SKM-1 treated with dmso at 0.1 percent for 144 hours (cell line): ENCODE data around the gene ADGRF3.
"Not testable (repeated sequence)": the region's sequence is repeated elsewhere in the genome, so short reads cannot be mapped to it uniquely, and the experiment has no call there.

Experiments used
- DNase-seq: peaks from one replicate; lab custom pipeline; 2025; ENCODE audit not compliant: unreplicated experiment; lab: John Stamatoyannopoulos, UW

ADGRF3 gene

GRCh38 chr2:26351375-26352090, 4.9 kb upstream of the ADGRF3 start:
- DNase-seq: no peak

GRCh38 chr2:26349690-26350089, 3.1 kb upstream of the ADGRF3 start:
- DNase-seq: no peak

DNA sequence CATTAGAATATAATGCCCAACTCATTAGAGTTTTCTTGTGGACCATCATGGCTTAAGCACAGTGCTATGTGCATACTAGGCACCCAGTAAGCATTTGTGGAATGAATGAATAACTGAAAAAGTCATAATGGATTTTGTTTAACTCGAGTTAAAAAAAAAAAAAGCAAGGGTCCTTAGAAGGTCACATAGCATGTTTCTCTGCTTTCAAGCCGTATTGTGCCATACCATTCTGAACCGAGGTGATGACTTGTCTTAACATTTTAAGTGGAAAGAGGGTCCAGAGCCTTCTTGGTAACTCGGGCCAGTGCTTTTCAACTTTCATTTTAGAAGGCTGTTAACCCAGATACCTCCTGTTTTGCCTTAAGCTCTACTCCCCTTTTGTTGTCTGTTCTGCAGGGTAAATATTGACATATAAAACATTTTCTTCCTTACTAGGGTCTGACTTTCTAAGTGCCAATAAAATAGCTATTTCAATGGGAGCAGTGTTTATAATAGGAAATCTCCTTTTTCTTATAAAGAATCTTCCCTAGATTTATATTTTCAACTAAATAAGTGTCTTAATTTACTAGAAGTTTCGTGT, 787 bp upstream of the ADGRF3 start:
- no peak for DNase-seq

- peak; percentile 97 for DNase-seq
Measured at GRCh38 chr2:26345545-26346453, 790 bp downstream of the ADGRF3 start, which contains the start of gene SELENOI. Gene SELENOI, plus strand, starts transcription at chr2:26346143. Its CDS starts 90 bp downstream, at chr2:26346233.

- DNase-seq: no peak
Measured at GRCh38 chr2:26345283-26345544, 1.4 kb downstream of the ADGRF3 start.

- DNase-seq: no peak
Measured at GRCh38 chr2:26344581-26345282, 1.9 kb downstream of the ADGRF3 start.

GRCh38 chr2:26340831-26341230, 5.8 kb downstream of the ADGRF3 start:
- no peak for DNase-seq

DNA sequence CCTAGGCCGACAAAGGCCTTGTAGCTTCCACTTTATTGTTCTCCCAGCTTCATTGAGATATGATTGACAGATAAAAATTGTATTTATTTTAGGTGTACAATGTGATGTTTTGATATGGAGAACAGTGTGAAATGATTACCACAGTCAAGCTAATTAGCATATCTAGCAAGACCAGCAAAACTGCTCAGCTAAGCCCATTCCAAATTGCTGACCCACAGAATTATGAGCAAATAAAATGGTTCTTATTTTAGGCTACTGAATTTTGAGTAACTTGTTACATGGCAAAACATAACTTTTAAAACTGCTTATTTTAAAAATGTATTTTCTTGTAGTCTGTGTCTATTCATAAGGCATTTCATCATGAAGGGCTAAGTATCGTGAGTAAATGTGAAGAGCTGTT, 9.3 kb downstream of the ADGRF3 start:
- no peak for DNase-seq

- no peak for DNase-seq
Measured at GRCh38 chr2:26336719-26337118, 9.9 kb downstream of the ADGRF3 start.

DNA sequence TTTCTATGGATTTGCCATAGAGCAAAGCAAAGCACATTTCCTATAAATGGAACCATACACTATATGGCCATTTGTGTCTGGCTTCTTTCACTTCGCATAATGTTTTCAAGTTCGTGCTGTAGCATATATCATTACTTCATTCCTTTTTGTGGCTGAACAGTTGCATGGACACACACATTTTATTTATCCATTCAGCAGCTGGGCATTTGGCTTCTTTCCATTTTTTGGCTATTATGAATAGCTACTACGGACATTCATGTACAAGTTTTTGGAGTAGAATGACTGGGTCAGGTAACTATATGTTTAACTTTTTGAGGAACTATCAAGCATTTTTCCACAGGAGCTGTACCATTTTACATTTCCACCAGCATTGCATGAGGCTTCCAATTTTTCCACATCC, 11.4 kb downstream of the ADGRF3 start:
- DNase-seq: no peak

- no peak for DNase-seq
Measured at GRCh38 chr2:26333293-26333692, 13.3 kb downstream of the ADGRF3 start.

GRCh38 chr2:26331321-26331720, 15.3 kb downstream of the ADGRF3 start:
- not testable (repeated sequence) for DNase-seq

DNA sequence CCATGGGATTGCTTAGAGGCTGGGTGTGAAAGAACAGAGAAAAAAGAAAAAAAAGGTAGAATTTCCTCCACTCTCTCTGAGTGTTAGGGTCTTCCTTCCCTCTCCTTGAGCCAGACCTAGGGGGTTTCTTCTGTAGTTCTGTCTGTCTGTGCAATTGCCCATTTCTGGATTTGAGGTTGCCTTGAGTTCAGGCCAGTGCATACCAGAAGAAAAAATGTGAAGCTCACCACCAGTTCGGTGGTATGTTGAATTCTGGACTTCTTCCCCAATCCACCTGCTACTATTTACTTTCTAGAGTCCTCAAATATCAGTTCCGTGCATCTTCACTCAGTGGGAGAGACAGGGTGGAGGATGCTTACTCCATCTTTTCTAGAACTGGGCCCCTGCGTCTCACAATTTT, 16.0 kb downstream of the ADGRF3 start:
- DNase-seq: no peak

GRCh38 chr2:26330114-26330549, 16.5 kb downstream of the ADGRF3 start:
- DNase-seq: peak; percentile 93

DNA sequence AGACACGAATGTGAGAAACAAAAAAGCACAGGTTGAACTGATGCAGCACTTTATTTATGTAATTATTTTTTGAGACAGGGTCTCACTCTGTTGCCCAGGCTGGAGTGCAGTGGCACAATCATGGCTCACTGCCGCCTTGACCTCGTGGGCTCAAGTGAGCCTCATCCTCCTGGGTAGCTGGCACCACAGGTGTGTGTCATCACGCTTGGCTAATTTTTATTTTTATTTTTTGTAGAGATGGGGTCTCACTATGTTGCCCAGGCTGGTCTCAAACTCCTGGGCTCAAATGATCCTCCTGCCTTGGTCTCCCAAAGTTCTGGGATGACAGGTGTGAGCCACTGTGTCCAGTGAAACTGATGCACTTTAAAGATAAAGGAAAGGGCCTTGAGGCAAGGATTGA, 17.5 kb downstream of the ADGRF3 start:
- DNase-seq: not testable (repeated sequence)

DNA sequence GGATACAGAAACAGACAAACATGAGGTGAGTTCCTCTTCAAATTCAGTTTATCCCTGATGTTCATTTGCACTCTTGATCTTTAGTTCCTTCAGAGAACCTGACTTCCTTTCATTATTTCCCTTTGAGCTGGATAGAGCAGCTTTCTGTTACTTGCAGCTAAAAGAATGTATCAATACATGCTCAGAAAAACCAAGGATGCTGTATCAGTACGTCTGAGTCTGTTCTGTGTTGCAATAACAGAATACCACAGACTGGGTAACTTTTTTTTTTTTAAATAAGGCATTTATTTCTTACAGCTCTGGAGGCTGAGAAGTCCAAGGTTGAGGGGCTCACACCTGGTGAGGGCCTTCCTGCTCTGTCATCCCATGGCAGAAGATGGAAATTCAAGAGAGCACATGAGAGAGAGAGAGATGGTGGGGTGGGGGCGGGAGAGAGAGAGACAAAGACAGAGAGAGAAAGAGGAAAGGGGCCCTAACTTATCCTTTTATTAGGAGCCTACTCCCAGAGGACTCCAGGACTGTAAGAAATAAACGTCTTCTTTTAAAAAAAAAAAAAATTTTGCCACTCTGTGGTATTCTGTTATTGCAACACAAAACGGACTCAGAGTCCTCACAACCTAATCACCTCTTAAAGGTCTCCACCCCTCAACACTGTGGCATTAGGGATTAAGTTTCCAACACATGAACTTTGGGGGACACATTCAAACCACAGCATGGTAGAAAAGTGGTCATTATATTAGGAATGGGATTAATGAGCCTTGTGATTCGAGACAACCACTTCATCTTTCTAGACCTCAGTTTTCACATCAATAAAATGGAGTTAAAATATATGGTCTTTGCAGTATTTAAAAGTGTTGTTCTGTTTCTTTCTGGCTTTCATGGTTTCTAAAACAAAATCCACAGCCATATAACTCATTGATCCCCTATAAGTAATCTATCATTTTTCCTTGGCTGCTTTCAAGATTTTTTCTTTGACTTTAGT, 19.0 kb downstream of the ADGRF3 start:
- DNase-seq: peak; percentile 77

- DNase-seq: no peak
Measured at GRCh38 chr2:26326514-26326913, 20.1 kb downstream of the ADGRF3 start.

DNA sequence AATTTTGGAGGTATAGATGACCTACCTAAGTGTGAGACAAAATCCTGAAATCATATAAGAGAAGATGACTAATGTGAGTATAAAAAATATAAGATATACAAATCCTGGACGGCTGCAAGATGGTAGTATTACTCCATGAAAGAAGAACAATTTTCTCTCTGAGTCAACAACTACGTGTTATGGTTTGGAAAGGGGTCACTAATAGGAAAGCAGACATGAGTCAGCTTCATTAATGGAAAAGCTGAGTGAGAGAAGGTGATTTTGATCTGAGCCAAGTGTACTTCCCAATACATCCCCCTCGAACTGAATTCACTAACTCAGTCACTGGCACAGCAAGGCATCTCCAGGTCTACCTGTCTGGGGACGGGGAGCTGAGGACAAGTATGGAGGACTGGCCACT, 20.7 kb downstream of the ADGRF3 start:
- DNase-seq: no peak

DNA sequence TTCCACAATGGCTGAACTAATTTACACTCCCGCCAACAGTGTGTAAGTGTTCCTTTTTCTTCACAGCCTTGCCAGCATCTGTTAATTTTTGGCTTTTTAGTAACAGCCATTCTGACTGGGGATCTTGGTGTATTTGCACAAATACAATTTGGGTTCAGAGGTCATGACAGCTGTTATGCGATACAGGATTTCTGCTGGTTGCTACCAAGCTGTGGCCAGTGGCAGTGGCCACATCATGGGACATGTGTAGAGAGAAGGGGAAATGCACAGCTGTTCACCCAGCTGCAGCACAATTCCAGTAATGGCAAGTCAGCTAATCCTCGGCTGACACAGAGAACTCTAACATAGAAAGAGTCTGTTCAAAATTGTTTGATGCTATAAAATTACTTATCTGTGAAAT, 21.7 kb downstream of the ADGRF3 start:
- DNase-seq: no peak

DNA sequence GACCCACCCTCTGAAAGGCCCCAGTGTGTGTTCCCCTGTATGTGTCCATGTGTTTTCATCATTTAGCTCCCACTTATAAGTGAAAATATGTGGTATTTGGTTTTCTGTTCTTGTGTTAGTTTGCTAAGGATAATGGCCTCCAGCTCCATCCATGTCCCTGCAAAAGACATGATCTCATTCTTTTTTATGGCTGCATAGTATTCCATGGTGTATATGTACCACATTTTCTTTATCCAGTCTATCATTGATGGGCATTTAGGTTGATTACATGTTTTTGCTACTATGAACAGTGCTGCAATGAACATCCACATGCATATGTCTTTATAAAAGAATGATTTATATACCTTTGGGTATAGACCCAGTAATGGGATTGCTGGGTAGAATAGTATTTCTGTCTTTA, 22.1 kb downstream of the ADGRF3 start:
- not testable (repeated sequence) for DNase-seq
